ENCODE data around the gene CTNNB1.
"Not testable (repeated sequence)": the region's sequence is repeated elsewhere in the genome, so short reads cannot be mapped to it uniquely, and the experiment has no call there.

GRCh38 chr3:41284934-41285333, 85.6 kb downstream of the CTNNB1 start:
- TF ChIP-seq ZFP3 (CRISPR knock-in tag; IDR thresholded peaks at IDR 0.05); ZC3H10 (CRISPR knock-in tag; IDR thresholded peaks at IDR 0.05); ZNF70 (CRISPR knock-in tag; IDR thresholded peaks at IDR 0.05); TSHZ2 (CRISPR knock-in tag; IDR thresholded peaks at IDR 0.05); ZFP30 (CRISPR knock-in tag; IDR thresholded peaks at IDR 0.05); CSRNP3 (CRISPR knock-in tag; IDR thresholded peaks at IDR 0.05); RARB (CRISPR knock-in tag; IDR thresholded peaks at IDR 0.05); SNAI2 (CRISPR knock-in tag; IDR thresholded peaks at IDR 0.05); ISL1 (CRISPR knock-in tag; IDR thresholded peaks at IDR 0.05); PATZ1 (CRISPR knock-in tag; IDR thresholded peaks at IDR 0.05; ENCODE audit: borderline replicate concordance); ARNTL (CRISPR knock-in tag; IDR thresholded peaks at IDR 0.05; ENCODE audit: borderline replicate concordance, low read depth); ZNF8 (CRISPR knock-in tag; IDR thresholded peaks at IDR 0.05): not testable (repeated sequence)

Data from SK-N-SH treated with all-trans-retinoic acid at 6 μM for 48 hours (cell line).